Panc1 (cell line): ENCODE data around the gene GNAS-AS1.

Source experiments
- POLR2AphosphoS5 ChIP-seq: IDR thresholded peaks from 2 replicates; pipeline ENCODE4 v1.6.1; 2012; ENCODE audit warnings: mild to moderate bottlenecking, low read depth, low read length, moderate library complexity
- SIN3A ChIP-seq: IDR thresholded peaks from 2 replicates; pipeline ENCODE4 v1.6.1; 2012; ENCODE audit warnings: low read depth, mild to moderate bottlenecking, low read length, moderate library complexity, borderline replicate concordance; ENCODE audit not compliant: insufficient read depth
- TF ChIP-seq, protein P1 (sequence below): fragments of 450-650 bp; IDR thresholded peaks from 2 replicates; pipeline ENCODE4 v1.5.1; 2017; ENCODE audit warnings: mild to moderate bottlenecking
- TF ChIP-seq, protein P2 (sequence below), 2 experiments: IDR thresholded peaks; 2 replicates each; pipeline ENCODE4 v1.6.1; 2011 to 2012; ENCODE audit warnings: low read depth in 2 of 2, control low read depth in 1 of 2, low read length in 1 of 2, mild to moderate bottlenecking in 1 of 2, moderate library complexity in 1 of 2; ENCODE audit not compliant: insufficient read depth in 1 of 2

DNA sequence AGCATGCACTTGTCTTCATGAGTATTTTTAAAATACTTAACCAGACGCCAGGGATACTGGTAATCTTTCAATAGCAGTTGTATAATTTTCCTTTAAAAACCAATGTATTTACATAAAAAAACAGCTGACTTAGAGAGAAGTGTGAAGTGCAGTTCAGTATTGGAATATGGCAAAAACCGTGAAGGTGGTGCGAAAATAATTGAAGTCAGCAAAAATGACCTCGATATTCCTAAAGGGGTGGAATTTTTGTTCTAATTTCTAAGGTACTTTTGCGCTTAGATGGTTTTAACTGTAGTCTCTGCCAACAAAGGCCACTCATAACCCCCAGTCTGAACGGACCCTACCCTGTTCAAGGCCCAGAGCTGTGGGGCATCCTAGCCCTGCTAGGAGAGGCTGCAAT is 25.3 kb downstream of the GNAS-AS1 start:
- TF ChIP-seq, protein P1, sequence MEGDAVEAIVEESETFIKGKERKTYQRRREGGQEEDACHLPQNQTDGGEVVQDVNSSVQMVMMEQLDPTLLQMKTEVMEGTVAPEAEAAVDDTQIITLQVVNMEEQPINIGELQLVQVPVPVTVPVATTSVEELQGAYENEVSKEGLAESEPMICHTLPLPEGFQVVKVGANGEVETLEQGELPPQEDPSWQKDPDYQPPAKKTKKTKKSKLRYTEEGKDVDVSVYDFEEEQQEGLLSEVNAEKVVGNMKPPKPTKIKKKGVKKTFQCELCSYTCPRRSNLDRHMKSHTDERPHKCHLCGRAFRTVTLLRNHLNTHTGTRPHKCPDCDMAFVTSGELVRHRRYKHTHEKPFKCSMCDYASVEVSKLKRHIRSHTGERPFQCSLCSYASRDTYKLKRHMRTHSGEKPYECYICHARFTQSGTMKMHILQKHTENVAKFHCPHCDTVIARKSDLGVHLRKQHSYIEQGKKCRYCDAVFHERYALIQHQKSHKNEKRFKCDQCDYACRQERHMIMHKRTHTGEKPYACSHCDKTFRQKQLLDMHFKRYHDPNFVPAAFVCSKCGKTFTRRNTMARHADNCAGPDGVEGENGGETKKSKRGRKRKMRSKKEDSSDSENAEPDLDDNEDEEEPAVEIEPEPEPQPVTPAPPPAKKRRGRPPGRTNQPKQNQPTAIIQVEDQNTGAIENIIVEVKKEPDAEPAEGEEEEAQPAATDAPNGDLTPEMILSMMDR = no peak
- TF ChIP-seq POLR2AphosphoS5 (no peak), SIN3A (no peak)
- TF ChIP-seq, protein P2, sequence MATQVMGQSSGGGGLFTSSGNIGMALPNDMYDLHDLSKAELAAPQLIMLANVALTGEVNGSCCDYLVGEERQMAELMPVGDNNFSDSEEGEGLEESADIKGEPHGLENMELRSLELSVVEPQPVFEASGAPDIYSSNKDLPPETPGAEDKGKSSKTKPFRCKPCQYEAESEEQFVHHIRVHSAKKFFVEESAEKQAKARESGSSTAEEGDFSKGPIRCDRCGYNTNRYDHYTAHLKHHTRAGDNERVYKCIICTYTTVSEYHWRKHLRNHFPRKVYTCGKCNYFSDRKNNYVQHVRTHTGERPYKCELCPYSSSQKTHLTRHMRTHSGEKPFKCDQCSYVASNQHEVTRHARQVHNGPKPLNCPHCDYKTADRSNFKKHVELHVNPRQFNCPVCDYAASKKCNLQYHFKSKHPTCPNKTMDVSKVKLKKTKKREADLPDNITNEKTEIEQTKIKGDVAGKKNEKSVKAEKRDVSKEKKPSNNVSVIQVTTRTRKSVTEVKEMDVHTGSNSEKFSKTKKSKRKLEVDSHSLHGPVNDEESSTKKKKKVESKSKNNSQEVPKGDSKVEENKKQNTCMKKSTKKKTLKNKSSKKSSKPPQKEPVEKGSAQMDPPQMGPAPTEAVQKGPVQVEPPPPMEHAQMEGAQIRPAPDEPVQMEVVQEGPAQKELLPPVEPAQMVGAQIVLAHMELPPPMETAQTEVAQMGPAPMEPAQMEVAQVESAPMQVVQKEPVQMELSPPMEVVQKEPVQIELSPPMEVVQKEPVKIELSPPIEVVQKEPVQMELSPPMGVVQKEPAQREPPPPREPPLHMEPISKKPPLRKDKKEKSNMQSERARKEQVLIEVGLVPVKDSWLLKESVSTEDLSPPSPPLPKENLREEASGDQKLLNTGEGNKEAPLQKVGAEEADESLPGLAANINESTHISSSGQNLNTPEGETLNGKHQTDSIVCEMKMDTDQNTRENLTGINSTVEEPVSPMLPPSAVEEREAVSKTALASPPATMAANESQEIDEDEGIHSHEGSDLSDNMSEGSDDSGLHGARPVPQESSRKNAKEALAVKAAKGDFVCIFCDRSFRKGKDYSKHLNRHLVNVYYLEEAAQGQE (IDR thresholded peaks at IDR 0.05; ENCODE audit: insufficient read depth in 1 of 2, low read depth in 2 of 2, low read length in 1 of 2) = no peak
